Islet of Langerhans (tissue), 1 donor: ENCODE results near the gene UGT1A1.

Experiments used
- FAIRE-seq: peaks from one replicate; lab custom pipeline; 2011; peaks lifted over from hg19 to GRCh38; lab: Jason Lieb, UNC

The UGT1A1 gene

GRCh38 chr2:233758141-233758540 is 1.9 kb upstream of the UGT1A1 start:
- no peak for FAIRE-seq

DNA sequence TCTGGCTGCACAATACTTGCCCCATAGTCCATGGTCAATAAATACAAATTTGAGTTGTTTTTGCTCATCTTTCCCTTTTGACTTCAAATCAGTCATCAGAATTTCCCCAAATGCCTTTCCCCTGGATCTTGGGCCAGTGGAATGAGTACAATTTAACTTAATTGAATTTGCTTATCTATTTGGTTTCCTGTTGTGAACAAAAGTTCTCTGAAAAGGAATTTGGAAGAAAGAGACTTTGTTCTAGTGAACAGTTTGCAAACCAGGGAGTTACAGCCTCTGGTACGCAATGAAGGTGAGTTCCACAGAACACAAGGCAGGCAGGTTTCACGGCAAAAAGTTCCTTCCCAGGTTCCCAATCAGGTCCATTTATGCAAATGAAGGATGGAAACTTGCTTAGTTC is 1.2 kb upstream of the UGT1A1 start:
- no peak for FAIRE-seq

GRCh38 chr2:233761040-233761769 is 1.1 kb downstream of the UGT1A1 start:
- no peak for FAIRE-seq

GRCh38 chr2:233764264-233764663 is 4.2 kb downstream of the UGT1A1 start:
- no peak for FAIRE-seq

DNA sequence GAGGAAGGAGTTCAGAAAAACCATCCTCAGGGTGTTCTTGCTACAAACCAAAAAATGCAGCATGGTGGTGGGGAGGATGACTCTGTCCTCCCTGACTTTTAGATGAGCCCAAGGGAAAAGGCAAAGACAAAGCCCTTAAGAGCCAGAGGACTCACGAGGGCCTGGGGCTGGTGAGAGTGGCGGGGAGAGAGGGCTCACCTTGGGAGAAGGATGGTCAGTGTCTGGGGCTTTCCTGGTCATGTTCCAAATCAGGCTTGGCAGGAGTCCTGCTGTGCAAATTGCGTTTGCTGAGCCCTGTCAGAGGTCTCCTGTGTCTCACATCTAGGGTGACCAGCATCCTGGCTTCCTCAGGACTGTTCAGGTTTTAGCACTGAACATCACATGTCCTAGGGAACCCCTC is 4.7 kb downstream of the UGT1A1 start:
- FAIRE-seq, result no peak

DNA sequence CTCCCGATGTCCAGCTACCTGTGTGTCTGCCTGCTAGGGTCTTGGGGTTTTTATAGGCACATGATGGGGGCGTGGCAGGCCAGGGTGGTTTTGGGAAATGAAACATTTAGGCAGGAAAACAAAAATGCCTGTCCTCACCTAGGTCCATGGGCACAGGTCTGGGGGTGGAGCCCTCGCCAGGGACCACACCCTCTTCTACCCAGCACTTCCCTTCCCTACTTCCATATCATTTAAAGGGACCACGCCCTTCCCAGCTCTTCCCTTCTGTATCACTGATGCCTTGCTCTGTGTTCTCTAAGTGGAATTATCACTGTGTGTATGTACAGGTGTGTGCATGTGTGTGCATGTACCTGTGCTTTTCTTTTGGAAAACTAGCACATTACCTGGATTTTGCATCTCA is 6.3 kb downstream of the UGT1A1 start:
- no peak for FAIRE-seq

- FAIRE-seq, result no peak
Observed at GRCh38 chr2:233768076-233768475, 8.0 kb downstream of the UGT1A1 start.

DNA sequence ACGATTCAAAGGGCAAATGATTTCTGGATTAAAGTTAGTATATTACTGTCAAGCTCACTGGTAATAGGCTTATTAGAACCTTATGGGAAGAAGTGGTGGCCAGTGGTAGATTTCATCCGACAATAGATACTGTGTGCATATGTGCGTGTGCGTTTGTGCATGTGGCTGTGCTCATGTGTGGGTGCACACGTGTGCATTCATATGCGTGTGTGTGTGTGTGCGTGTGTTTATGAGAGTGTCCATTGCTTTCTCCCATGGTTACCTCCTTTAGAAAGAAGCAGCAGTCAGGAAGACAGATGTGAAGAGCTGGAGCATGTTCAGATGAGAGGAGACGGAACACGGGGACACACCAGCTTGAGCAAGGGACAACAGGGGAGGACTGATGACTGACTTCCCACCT is 9.2 kb downstream of the UGT1A1 start:
- no peak for FAIRE-seq

- no peak for FAIRE-seq
Observed at GRCh38 chr2:233772153-233772552, 12.1 kb downstream of the UGT1A1 start.

GRCh38 chr2:233772583-233772982 is 12.5 kb downstream of the UGT1A1 start:
- no peak for FAIRE-seq

- no peak for FAIRE-seq
Observed at GRCh38 chr2:233773854-233774253, 13.8 kb downstream of the UGT1A1 start.

DNA sequence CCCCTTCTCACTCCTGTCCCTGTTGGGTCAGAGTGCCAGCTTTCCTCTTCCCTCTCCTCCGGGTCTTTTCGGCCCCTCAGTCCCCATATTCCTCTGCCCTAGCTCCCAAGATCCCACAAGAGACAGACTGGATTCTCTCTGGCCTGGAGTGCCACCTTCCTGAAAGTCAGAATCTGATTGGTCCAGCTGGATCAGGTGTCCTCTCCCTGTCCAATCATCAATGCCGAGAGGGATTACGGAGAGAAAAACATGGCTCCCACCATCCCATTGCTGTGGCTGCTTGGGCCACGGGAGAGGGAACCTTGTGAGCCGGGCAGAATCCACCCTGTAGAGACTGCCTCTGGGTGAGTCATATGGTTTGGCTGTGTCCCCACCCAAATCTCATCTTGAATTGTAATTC is 15.3 kb downstream of the UGT1A1 start:
- no peak for FAIRE-seq

- no peak for FAIRE-seq
Observed at GRCh38 chr2:233778030-233778429, 18.0 kb downstream of the UGT1A1 start, which contains the start of gene MROH2A. Gene MROH2A, plus strand, starts transcription at chr2:233778330. Its CDS starts 1,029 bp downstream, at chr2:233779359.

DNA sequence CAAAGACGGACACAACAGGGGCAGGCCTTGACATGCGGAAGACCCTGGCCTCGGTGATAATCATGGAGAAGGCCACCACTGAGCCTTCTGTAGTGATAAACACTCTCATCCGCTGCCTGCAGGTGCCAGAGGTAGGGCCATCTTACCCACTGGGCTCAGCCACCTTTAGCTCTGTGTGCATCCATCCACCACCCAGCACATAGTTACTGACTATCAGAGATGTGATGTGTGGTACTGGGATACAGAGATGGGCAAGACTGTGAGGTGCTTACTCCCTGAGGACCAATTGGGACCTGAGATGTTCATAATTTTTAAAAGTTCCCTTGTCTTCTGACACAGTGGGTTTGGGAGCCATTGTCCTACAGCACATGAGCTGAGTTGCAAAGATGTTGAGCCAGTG is 19.7 kb downstream of the UGT1A1 start:
- FAIRE-seq, result no peak

DNA sequence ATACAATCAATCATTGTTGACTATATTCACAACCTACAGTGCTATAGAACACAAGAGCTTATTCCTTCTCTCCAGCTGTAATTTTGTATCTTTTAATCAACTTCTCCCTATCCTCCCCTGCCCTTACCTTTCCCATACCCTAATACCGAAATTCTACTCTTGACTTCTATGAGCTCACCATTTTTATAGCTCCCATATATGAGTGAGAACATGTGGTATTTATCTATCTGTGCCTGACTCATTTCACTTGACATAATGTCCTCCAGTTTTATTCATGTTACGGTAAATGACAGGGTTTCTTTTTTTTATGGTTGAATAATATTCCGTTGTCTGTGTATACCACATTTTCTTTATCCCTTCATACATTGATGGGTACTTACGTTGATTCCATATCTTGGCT is 20.7 kb downstream of the UGT1A1 start:
- FAIRE-seq, result no peak

- no peak for FAIRE-seq
Observed at GRCh38 chr2:233789554-233789953, 29.5 kb downstream of the UGT1A1 start.

GRCh38 chr2:233791151-233791882 is 31.2 kb downstream of the UGT1A1 start:
- FAIRE-seq, result no peak

- FAIRE-seq, result no peak
Observed at GRCh38 chr2:233791883-233792329, 31.8 kb downstream of the UGT1A1 start.

- FAIRE-seq, result no peak
Observed at GRCh38 chr2:233792720-233793119, 32.6 kb downstream of the UGT1A1 start.

GRCh38 chr2:233793465-233794127 is 33.5 kb downstream of the UGT1A1 start:
- no peak for FAIRE-seq

- no peak for FAIRE-seq
Observed at GRCh38 chr2:233794128-233794658, 34.1 kb downstream of the UGT1A1 start.

- no peak for FAIRE-seq
Observed at GRCh38 chr2:233795735-233796171, 35.7 kb downstream of the UGT1A1 start.

DNA sequence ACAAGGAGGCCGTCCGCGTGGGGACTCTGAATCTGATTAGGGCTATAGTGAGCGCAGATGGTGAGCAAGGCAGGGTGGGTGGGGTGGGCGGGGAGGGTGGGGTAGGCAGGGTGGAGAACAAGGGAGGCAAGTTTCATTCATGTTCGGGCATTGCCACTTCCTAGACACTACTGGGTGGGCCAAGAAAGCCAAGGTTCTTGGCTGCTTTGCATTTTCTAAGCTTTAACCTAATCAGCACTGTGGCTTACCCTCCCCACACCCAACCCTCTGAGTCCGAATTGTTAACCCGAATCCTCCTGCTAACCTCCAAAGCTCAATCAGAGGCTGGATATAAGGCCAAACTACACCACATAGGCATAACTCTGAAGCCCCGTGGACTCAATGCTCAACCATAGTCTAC is 36.2 kb downstream of the UGT1A1 start:
- FAIRE-seq, result no peak
